Measurements from ENCODE around the gene RNLS.

Gene RNLS

GRCh38 chr10:88232983-88233543 lies 350.1 kb downstream of the RNLS start:
- no peak for DNase-seq (ENCODE audit: low read depth in 2 of 2)

- DNase-seq (ENCODE audit: low read depth in 2 of 2) = no peak
These were observed 350.9 kb downstream of the RNLS start for GRCh38 chr10:88232029-88232895.

- DNase-seq (ENCODE audit: low read depth in 2 of 2) = no peak
These were observed 352.9 kb downstream of the RNLS start for GRCh38 chr10:88230251-88230650.

GRCh38 chr10:88228130-88228529 lies 355.0 kb downstream of the RNLS start:
- DNase-seq (ENCODE audit: low read depth in 2 of 2) = no peak

- DNase-seq (ENCODE audit: low read depth in 2 of 2) = no peak
These were observed 355.6 kb downstream of the RNLS start for GRCh38 chr10:88227342-88228018.

GRCh38 chr10:88226891-88227290 lies 356.2 kb downstream of the RNLS start:
- no peak for DNase-seq (ENCODE audit: low read depth in 2 of 2)

- no peak for DNase-seq (ENCODE audit: low read depth in 2 of 2)
These were observed 357.0 kb downstream of the RNLS start for GRCh38 chr10:88226071-88226659.

Measured in stimulated activated CD4-positive, alpha-beta T cell treated with anti-CD3 and anti-CD28 coated beads, Interleukin-12 subunit alpha, Interleukin-12 subunit beta, amount 100 ng/mL, for 24 hours (primary cell).